ENCODE data around the gene BATF. TPM values are rescaled to one million over a fixed set of nuclear protein-coding genes. Genes with fewer than 3 reads are reported as not detected.

The BATF gene
- total RNA-seq, 2 experiments from 2014 or later = 74.6 to 81.3 TPM

GRCh38 chr14:75525969-75526368 lies 3.7 kb downstream of the BATF start:
- no peaks in the 10 kb centered on the region for H3K27me3 Mint-ChIP-seq
- H3K9me3 Mint-ChIP-seq (ENCODE audit: low read depth) = no peaks in the 10 kb centered on the region
- peak overlapping the region; percentile 65 for H3K27ac Mint-ChIP-seq
- DNase-seq = no peak
- ATAC-seq = no peak
- H3K36me3 Mint-ChIP-seq = peaks cover 69% of the 10 kb centered on the region
- H3K4me1 Mint-ChIP-seq = peaks cover 73% of the 10 kb centered on the region
- peak overlapping the region; percentile 99 for H3K4me3 Mint-ChIP-seq
- CTCF ChIA-PET = interaction anchor here (0.9 to 15.3 kb wide), 8 partner anchors 8 to 43 kb away, joined by 3 to 152 read pairs (median 6); no protein-coding TSS in a partner anchor

GRCh38 chr14:75527449-75528163 lies 5.3 kb downstream of the BATF start:
- Mint-ChIP-seq H3K4me3 (peak overlapping the region; percentile 49), H3K9me3 (ENCODE audit: low read depth) (no peaks in the 10 kb centered on the region), H3K27ac (peak overlapping the region; percentile 56), H3K36me3 (peaks cover 81% of the 10 kb centered on the region), H3K27me3 (no peaks in the 10 kb centered on the region), H3K4me1 (peaks cover 74% of the 10 kb centered on the region)
- DNase-seq = peak; percentile 38
- CTCF ChIA-PET = interaction anchor here (0.8 to 15.3 kb wide), 7 partner anchors 9 to 222 kb away, joined by 3 to 143 read pairs (median 3); no protein-coding TSS in a partner anchor
- no peak for ATAC-seq

DNA sequence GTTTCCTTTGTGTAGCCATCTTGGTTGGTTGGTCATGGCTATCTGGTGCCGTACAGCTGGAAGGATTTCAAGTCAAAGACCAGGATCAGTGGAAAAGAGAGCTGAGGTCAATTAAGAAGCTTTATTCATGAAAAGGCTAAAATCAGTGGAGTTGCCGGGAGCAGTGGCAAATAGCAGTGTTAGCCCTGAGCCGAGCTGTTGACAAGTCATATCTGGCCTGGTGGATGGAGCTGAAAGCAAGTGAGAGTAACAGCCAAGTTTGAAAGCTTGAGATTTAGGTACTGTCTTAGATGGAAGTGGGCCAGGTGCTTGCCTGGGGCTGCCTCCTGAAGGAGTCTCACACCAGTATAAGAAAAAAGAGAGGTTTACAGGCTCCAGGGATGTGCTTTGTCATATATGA lies 9.0 kb downstream of the BATF start:
- Mint-ChIP-seq H3K27ac (peak overlapping the region; percentile 44), H3K36me3 (peaks cover 80% of the 10 kb centered on the region), H3K4me3 (no peak overlapping the region), H3K9me3 (ENCODE audit: low read depth) (no peaks in the 10 kb centered on the region), H3K4me1 (peaks cover 79% of the 10 kb centered on the region), H3K27me3 (no peaks in the 10 kb centered on the region)
- peak; percentile 42 for ATAC-seq
- CTCF ChIA-PET = interaction anchor here (1.0 to 2.6 kb wide), 4 partner anchors 10 to 46 kb away, joined by 3 to 11 read pairs (median 4); no protein-coding TSS in a partner anchor
- peak; percentile 39 for DNase-seq

- Mint-ChIP-seq H3K27ac (peak overlapping the region; percentile 44), H3K4me3 (no peak overlapping the region), H3K9me3 (ENCODE audit: low read depth) (no peaks in the 10 kb centered on the region), H3K27me3 (no peaks in the 10 kb centered on the region), H3K36me3 (peaks cover 77% of the 10 kb centered on the region), H3K4me1 (peaks cover 75% of the 10 kb centered on the region)
- no peak for ATAC-seq
- CTCF ChIA-PET = interaction anchor here (1.0 to 2.6 kb wide), 3 partner anchors 11 to 44 kb away, joined by 3 to 11 read pairs (median 5); no protein-coding TSS in a partner anchor
- DNase-seq = peak; percentile 7
These were observed 9.5 kb downstream of the BATF start for GRCh38 chr14:75531660-75532317.

DNA sequence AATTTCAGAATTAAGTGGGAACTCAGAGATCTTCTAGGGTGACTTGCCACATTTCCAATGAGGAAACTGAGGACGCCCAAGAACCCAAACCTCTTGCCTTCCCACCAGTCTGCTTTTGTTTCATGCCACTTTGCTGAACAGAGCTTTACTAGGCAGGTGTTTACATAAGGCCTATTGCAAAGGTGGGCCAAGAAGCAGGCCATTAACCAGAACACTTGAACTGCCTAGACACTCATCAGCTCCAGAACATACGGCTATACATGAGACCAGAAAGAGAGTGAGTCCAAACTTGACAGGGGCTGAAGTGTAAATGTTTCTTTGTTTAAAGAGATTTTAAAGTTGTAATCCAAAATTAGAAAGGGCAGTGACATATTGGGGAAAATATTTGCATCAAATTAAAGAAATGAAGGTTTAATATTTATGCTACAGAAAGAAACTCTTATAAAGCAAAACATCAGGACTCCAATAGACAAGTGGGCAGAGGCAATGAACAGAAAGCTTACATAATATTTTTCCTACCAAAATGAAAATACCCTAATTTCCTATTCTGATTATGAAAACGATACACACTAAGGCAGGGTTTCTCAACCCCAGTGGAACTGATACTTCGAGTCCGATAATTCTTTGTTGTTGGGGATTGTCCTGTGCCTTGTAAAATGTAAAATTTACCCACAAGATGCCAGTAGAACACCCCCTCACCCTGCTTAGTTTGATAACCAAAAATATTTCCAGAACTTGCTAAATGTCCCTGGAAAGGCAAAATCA lies 11.7 kb downstream of the BATF start:
- Mint-ChIP-seq H3K9me3 (ENCODE audit: low read depth) (no peaks in the 10 kb centered on the region), H3K4me3 (no peak overlapping the region), H3K36me3 (peaks cover 70% of the 10 kb centered on the region), H3K27ac (peak overlapping the region; percentile 55), H3K4me1 (peaks cover 73% of the 10 kb centered on the region), H3K27me3 (no peaks in the 10 kb centered on the region)
- CTCF ChIA-PET = interaction anchor here (1.1 to 2.7 kb wide), 3 partner anchors 8 to 27 kb away, joined by 4 to 11 read pairs (median 6); no protein-coding TSS in a partner anchor
- DNase-seq (peak; percentile 36), ATAC-seq (no peak)

- no peak for DNase-seq
- no peak for ATAC-seq
- CTCF ChIA-PET = interaction anchor here (0.7 to 2.7 kb wide), 6 partner anchors 10 to 39 kb away, joined by 3 to 11 read pairs (median 4); no protein-coding TSS in a partner anchor
- Mint-ChIP-seq H3K4me3 (no peak overlapping the region), H3K36me3 (peaks cover 69% of the 10 kb centered on the region), H3K4me1 (peaks cover 78% of the 10 kb centered on the region), H3K9me3 (ENCODE audit: low read depth) (no peaks in the 10 kb centered on the region), H3K27me3 (no peaks in the 10 kb centered on the region), H3K27ac (no peak overlapping the region)
These were observed 13.1 kb downstream of the BATF start for GRCh38 chr14:75535164-75535898.

DNA sequence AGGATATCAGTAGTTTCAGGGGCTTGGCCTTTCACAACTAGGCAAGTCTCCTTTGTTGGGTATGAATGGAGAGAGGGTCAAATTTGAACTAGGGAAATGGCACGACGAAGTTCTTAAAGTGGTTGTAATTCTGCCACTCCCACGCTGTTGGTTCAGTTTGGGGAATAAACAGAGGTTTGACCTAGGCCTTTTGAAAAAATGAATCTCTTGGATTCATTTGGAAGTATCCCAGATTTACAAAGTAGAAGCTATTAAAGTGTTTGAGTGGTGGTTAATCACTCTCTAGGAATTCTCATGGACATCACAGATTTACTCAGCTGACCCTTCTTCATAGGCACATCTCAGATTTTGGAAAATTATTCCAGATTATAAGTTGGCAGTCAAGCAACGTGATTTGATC lies 14.8 kb downstream of the BATF start:
- peaks cover 56% of the 10 kb centered on the region for H3K36me3 Mint-ChIP-seq
- DNase-seq (no peak), ATAC-seq (no peak)
- peaks cover 81% of the 10 kb centered on the region for H3K4me1 Mint-ChIP-seq
- no peak overlapping the region for H3K4me3 Mint-ChIP-seq
- H3K27me3 Mint-ChIP-seq = no peaks in the 10 kb centered on the region
- H3K27ac Mint-ChIP-seq = no peak overlapping the region
- no peaks in the 10 kb centered on the region for H3K9me3 Mint-ChIP-seq (ENCODE audit: low read depth)
- CTCF ChIA-PET = interaction anchor here (1.1 to 7.9 kb wide), 2 partner anchors 16 to 24 kb away, joined by 4 to 143 read pairs; partner anchors contain the start of gene BATF

- ATAC-seq (no peak), DNase-seq (no peak)
- H3K27me3 Mint-ChIP-seq = no peaks in the 10 kb centered on the region
- H3K9me3 Mint-ChIP-seq (ENCODE audit: low read depth) = no peaks in the 10 kb centered on the region
- peak overlapping the region; percentile 99 for H3K27ac Mint-ChIP-seq
- peaks cover 80% of the 10 kb centered on the region for H3K4me1 Mint-ChIP-seq
- CTCF ChIA-PET = interaction anchor here (0.7 to 8.1 kb wide), 12 partner anchors 11 to 238 kb away, joined by 3 to 143 read pairs (median 5); partner anchors contain the start of gene BATF
- peak overlapping the region; percentile 29 for H3K4me3 Mint-ChIP-seq
- H3K36me3 Mint-ChIP-seq = peaks cover 41% of the 10 kb centered on the region
These were observed 16.9 kb downstream of the BATF start for GRCh38 chr14:75539162-75539560.

- Mint-ChIP-seq H3K27me3 (no peaks in the 10 kb centered on the region), H3K4me3 (peak overlapping the region; percentile 29), H3K36me3 (peaks cover 39% of the 10 kb centered on the region), H3K4me1 (peaks cover 81% of the 10 kb centered on the region), H3K9me3 (ENCODE audit: low read depth) (no peaks in the 10 kb centered on the region), H3K27ac (peak overlapping the region; percentile 99)
- CTCF ChIA-PET = interaction anchor here (0.7 to 8.1 kb wide), 12 partner anchors 10 to 238 kb away, joined by 3 to 143 read pairs (median 5); partner anchors contain the start of gene BATF
- no peak for ATAC-seq
- DNase-seq = no peak
These were observed 17.6 kb downstream of the BATF start for GRCh38 chr14:75539561-75540478.

DNA sequence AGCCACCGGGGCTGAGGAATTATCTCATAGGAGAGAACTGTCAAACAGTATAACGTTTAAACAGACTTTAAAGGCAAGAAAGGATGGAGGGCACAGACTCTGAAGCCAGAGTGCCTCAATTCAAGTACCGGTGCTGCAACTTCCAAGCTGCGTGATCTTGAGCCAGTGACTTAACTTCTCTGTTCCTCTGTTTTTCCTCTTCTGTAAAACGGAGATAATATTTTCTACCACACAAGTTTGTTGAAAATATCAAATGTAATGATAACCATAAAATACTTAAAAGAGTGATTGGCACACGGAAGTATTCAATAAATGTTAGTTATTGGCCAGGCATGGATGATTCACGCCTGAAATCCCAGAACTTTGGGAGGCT lies 18.2 kb downstream of the BATF start:
- no peak overlapping the region for H3K4me3 Mint-ChIP-seq
- ATAC-seq (no peak), DNase-seq (no peak)
- peaks cover 35% of the 10 kb centered on the region for H3K36me3 Mint-ChIP-seq
- H3K4me1 Mint-ChIP-seq = peaks cover 79% of the 10 kb centered on the region
- peak overlapping the region; percentile 99 for H3K27ac Mint-ChIP-seq
- CTCF ChIA-PET = interaction anchor here (0.7 to 8.1 kb wide), 9 partner anchors 19 to 239 kb away, joined by 3 to 143 read pairs (median 7); partner anchors contain the start of gene BATF
- H3K9me3 Mint-ChIP-seq (ENCODE audit: low read depth) = no peaks in the 10 kb centered on the region
- H3K27me3 Mint-ChIP-seq = no peaks in the 10 kb centered on the region

DNA sequence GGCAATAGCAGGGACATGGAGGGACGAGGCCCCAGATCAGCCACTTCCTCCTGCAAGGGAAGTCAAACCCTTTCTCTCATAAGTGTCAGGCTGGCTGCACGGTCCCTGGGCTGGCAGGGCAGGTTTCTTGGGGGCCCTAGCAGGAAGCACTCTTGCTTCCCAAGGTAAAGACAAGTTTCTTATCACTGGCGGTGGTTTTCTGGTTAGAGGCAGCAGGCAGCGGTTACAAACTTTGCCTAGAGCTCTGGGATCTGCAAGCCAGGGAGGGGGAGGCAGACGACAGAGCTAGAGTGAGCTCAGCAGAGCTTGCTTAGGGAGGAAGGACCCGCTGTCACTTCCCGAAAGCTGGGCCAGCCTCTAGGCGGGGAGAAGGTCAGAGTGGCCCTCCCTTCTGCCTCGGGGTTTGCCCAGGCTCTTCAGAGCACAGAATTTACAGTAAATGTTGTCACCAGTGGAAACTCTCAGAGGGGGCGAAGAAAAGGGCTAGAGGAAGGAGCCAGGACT lies 20.4 kb downstream of the BATF start:
- H3K27ac Mint-ChIP-seq = peak overlapping the region; percentile 99

More for the DNA sequence above, 20.4 kb downstream of the BATF start:
- no peaks in the 10 kb centered on the region for H3K9me3 Mint-ChIP-seq (ENCODE audit: low read depth)
- H3K27me3 Mint-ChIP-seq = no peaks in the 10 kb centered on the region
- peak; percentile 90 for DNase-seq
- H3K4me1 Mint-ChIP-seq = peaks cover 74% of the 10 kb centered on the region
- H3K36me3 Mint-ChIP-seq = peaks cover 33% of the 10 kb centered on the region
- peak; percentile 85 for ATAC-seq
- CTCF ChIA-PET = interaction anchor here (1.0 to 8.1 kb wide), 9 partner anchors 9 to 55 kb away, joined by 3 to 143 read pairs (median 4); partner anchors contain the start of gene BATF
- H3K4me3 Mint-ChIP-seq = peak overlapping the region; percentile 68
